ENCODE data around the gene STARD10.

STARD10 gene

GRCh38 chr11:72736452-72737069 lies 57.3 kb downstream of the STARD10 start:
- no peaks in the 10 kb centered on the region for H3K79me2 ChIP-seq (ENCODE audit: insufficient read depth, low read depth)
- H4K20me1 ChIP-seq (ENCODE audit: insufficient read depth), result no peaks in the 10 kb centered on the region
- H3K4me1 ChIP-seq (ENCODE audit: low read depth, poor library complexity, severe bottlenecking), result peaks cover 8% of the 10 kb centered on the region
- no peaks in the 10 kb centered on the region for H3K27me3 ChIP-seq (ENCODE audit: insufficient read depth, low read depth)
- H3K36me3 ChIP-seq (ENCODE audit: insufficient read depth), result no peaks in the 10 kb centered on the region
- no peak for TF ChIP-seq CTCF (conservative IDR thresholded peaks at IDR 0.05; ENCODE audit: low read depth, low read length)
- H3K27ac ChIP-seq, result no peak overlapping the region
- H3K4me2 ChIP-seq, result no peak overlapping the region
- no peak overlapping the region for H2AFZ ChIP-seq (ENCODE audit: low read depth)
- no peak overlapping the region for H3K9ac ChIP-seq
- H3K4me3 ChIP-seq (IDR thresholded peaks at IDR 0.05; ENCODE audit: insufficient read depth, low read depth, low read length), result no peak overlapping the region

- no peaks in the 10 kb centered on the region for H3K27me3 ChIP-seq (ENCODE audit: insufficient read depth, low read depth)
- H3K79me2 ChIP-seq (ENCODE audit: insufficient read depth, low read depth), result no peaks in the 10 kb centered on the region
- peaks cover 8% of the 10 kb centered on the region for H3K4me1 ChIP-seq (ENCODE audit: low read depth, poor library complexity, severe bottlenecking)
- H3K36me3 ChIP-seq (ENCODE audit: insufficient read depth), result no peaks in the 10 kb centered on the region
- no peak overlapping the region for H3K27ac ChIP-seq
- H3K4me2 ChIP-seq, result no peak overlapping the region
- H4K20me1 ChIP-seq (ENCODE audit: insufficient read depth), result no peaks in the 10 kb centered on the region
- H2AFZ ChIP-seq (ENCODE audit: low read depth), result no peak overlapping the region
- no peak for TF ChIP-seq CTCF (conservative IDR thresholded peaks at IDR 0.05; ENCODE audit: low read depth, low read length)
- H3K4me3 ChIP-seq (IDR thresholded peaks at IDR 0.05; ENCODE audit: insufficient read depth, low read depth, low read length), result no peak overlapping the region
- no peak overlapping the region for H3K9ac ChIP-seq
These were observed 58.3 kb downstream of the STARD10 start for GRCh38 chr11:72735495-72736027.

- H3K4me3 ChIP-seq (IDR thresholded peaks at IDR 0.05; ENCODE audit: insufficient read depth, low read depth, low read length), result no peak overlapping the region
- H4K20me1 ChIP-seq (ENCODE audit: insufficient read depth), result no peaks in the 10 kb centered on the region
- no peaks in the 10 kb centered on the region for H3K36me3 ChIP-seq (ENCODE audit: insufficient read depth)
- H3K4me2 ChIP-seq, result no peak overlapping the region
- no peak for TF ChIP-seq CTCF (conservative IDR thresholded peaks at IDR 0.05; ENCODE audit: low read depth, low read length)
- no peaks in the 10 kb centered on the region for H3K79me2 ChIP-seq (ENCODE audit: insufficient read depth, low read depth)
- no peaks in the 10 kb centered on the region for H3K4me1 ChIP-seq (ENCODE audit: low read depth, poor library complexity, severe bottlenecking)
- H3K9ac ChIP-seq, result no peak overlapping the region
- H3K27ac ChIP-seq, result no peak overlapping the region
- H2AFZ ChIP-seq (ENCODE audit: low read depth), result no peak overlapping the region
- H3K27me3 ChIP-seq (ENCODE audit: insufficient read depth, low read depth), result no peaks in the 10 kb centered on the region
These were observed 61.5 kb downstream of the STARD10 start for GRCh38 chr11:72732329-72732728.

- Histone ChIP-seq H2AFZ (ENCODE audit: low read depth) (no peak overlapping the region), H3K27ac (no peak overlapping the region), H4K20me1 (ENCODE audit: insufficient read depth) (no peaks in the 10 kb centered on the region), H3K4me2 (no peak overlapping the region), H3K79me2 (ENCODE audit: insufficient read depth, low read depth) (no peaks in the 10 kb centered on the region), H3K4me1 (ENCODE audit: low read depth, poor library complexity, severe bottlenecking) (no peaks in the 10 kb centered on the region), H3K36me3 (ENCODE audit: insufficient read depth) (no peaks in the 10 kb centered on the region), H3K27me3 (ENCODE audit: insufficient read depth, low read depth) (no peaks in the 10 kb centered on the region), H3K4me3 (IDR thresholded peaks at IDR 0.05; ENCODE audit: insufficient read depth, low read depth, low read length) (no peak overlapping the region), H3K9ac (no peak overlapping the region)
- no peak for TF ChIP-seq CTCF (conservative IDR thresholded peaks at IDR 0.05; ENCODE audit: low read depth, low read length)
These were observed 63.1 kb downstream of the STARD10 start for GRCh38 chr11:72730737-72731136.
